Upper lobe of right lung (tissue), 1 donor: Measurements from ENCODE around the gene MTSS2. TPM values are rescaled to one million over a fixed set of nuclear protein-coding genes. Genes with fewer than 3 reads are reported as not detected.

ENCODE experiments used
- ATAC-seq: fragments of 200-7000 bp; cut with Tn5 transposase; one replicate; pipeline ENCODE4 v1.9.1; 2020; ENCODE audit warnings: mild to moderate bottlenecking, moderate library complexity
- DNase-seq: peaks from one replicate; pipeline ENCODE4 v3.0.0-alpha.2; 2020
- H3K27ac ChIP-seq: fragments of 200-600 bp; one replicate; pipeline ENCODE4 v1.8.0; 2022
- H3K27me3 ChIP-seq: fragments of 200-600 bp; one replicate; pipeline ENCODE4 v1.8.0; 2022; ENCODE audit warnings: mild to moderate bottlenecking
- H3K36me3 ChIP-seq: fragments of 200-600 bp; one replicate; pipeline ENCODE4 v1.8.0; 2022
- H3K4me1 ChIP-seq: fragments of 200-600 bp; one replicate; pipeline ENCODE4 v1.8.0; 2022
- H3K4me3 ChIP-seq: fragments of 200-600 bp; one replicate; pipeline ENCODE4 v1.8.0; 2022; ENCODE audit warnings: mild to moderate bottlenecking
- H3K9me3 ChIP-seq: fragments of 200-600 bp; one replicate; pipeline ENCODE4 v1.8.0; 2022
- intact Hi-C: fragments of 100-400 bp; cut with DNase I; formaldehyde crosslinking; loops from one replicate; pipeline ENCODE4 v1.11.0; 2022
- total RNA-seq: library from RNA; stranded (reverse); fragmentation: NEBNext Ultra II Directional; extraction: Animal tissue kit (Norgen Biotek cat#: 25700); gene quantifications from one replicate; pipeline ENCODE4 v1.2.1, GENCODE V29; 2021
- TF ChIP-seq, protein P1 (sequence below): fragments of 200-600 bp; IDR thresholded peaks from one replicate; pipeline ENCODE4 v1.8.0; 2022; ENCODE audit warnings: antibody characterized with exemption
- donor health status: DM: no; HTN: yes; CAD: no; lungs with severe emphysema.

The MTSS2 gene
- total RNA-seq, 1 donor from 2014 or later, result 81.3 TPM

DNA sequence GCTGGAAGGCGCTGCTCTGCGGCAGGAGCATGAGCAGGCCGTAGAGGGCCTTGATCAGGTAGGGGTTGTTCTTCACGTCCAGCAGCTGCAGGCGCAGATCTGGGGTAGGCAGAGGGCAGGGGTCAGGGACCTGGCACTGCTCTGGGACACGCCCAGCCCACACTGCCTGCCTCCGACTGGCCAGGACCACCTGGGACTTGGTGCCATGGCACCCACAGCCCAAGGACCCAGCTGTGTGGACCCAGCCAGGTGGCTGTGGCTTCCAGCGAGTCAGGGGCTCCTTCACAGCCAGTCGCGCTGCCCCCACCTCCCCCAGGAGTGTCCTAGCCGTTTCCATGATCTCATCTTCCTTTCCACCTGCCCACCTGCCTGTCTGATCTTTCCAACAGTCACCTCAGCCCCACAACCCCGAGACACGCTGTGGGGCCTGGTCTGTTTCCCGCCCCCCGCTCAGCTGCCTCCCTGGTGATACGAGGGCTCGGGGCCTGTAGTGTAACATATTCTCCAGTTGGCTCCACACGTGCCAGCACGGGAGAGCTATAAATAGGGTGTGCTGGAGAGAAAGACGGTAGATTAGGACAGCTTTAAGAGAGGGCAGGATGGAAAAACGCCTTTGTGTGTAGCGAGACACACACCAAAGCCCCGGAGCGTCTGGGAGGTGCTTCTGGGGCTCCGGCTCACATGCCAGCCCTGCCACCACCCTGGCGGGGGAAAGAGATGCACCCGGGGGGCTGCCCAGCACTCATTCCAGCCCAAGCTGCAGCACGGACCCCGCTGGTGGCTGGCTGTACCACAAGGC lies 7.2 kb upstream of the MTSS2 start:
- intact Hi-C loops, result no loop called here
- Histone ChIP-seq H3K4me3 (no peak overlapping the region), H3K9me3 (no peaks in the 10 kb centered on the region), H3K36me3 (no peaks in the 10 kb centered on the region), H3K27ac (peak overlapping the region; percentile 89), H3K4me1 (peaks cover 97% of the 10 kb centered on the region), H3K27me3 (no peaks in the 10 kb centered on the region)
- TF ChIP-seq, protein P1, sequence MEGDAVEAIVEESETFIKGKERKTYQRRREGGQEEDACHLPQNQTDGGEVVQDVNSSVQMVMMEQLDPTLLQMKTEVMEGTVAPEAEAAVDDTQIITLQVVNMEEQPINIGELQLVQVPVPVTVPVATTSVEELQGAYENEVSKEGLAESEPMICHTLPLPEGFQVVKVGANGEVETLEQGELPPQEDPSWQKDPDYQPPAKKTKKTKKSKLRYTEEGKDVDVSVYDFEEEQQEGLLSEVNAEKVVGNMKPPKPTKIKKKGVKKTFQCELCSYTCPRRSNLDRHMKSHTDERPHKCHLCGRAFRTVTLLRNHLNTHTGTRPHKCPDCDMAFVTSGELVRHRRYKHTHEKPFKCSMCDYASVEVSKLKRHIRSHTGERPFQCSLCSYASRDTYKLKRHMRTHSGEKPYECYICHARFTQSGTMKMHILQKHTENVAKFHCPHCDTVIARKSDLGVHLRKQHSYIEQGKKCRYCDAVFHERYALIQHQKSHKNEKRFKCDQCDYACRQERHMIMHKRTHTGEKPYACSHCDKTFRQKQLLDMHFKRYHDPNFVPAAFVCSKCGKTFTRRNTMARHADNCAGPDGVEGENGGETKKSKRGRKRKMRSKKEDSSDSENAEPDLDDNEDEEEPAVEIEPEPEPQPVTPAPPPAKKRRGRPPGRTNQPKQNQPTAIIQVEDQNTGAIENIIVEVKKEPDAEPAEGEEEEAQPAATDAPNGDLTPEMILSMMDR, result no peak
- DNase-seq (no peak), ATAC-seq (no peak)

DNA sequence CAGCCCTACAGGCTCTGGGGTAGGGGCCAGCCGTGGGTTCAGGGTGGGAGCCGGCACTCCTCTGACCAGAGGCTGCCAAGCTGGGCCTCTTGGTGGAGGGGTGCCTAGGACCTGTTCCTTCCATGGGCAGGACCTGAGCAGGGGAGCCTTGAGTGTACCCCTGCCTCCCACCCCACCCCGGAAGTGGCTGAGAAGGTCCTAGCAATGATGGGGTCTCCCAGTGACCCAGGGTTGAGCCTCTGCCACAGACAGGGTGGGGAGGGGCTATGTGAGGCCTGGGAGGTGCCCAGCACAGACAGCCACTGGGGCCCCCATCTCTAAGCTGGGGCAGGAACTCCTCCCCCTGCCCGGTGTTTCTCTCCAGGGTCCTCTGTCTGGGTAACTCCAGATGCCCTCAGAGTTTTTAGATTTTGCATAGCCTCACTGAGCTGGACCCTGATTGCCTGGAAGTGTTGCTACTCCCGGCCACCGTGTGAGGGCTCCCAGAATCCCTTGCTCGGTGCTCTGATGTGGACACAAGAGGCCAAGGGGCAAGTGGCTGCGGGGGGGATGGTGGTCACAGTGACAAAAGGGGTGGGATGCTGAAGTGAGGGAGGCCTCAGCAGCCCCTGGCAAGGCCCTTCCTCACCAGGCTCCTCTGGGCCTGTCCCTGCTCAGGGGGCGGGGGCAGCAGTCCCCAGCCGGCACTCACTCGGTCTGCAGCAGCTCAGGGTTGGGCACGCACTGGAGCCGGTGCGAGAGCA lies 6.4 kb upstream of the MTSS2 start:
- Histone ChIP-seq H3K36me3 (no peaks in the 10 kb centered on the region), H3K9me3 (no peaks in the 10 kb centered on the region), H3K4me1 (peaks cover 97% of the 10 kb centered on the region), H3K27me3 (no peaks in the 10 kb centered on the region), H3K27ac (peak overlapping the region; percentile 89), H3K4me3 (no peak overlapping the region)
- ATAC-seq, result no peak
- DNase-seq, result no peak
- intact Hi-C loops, result no loop called here
- TF ChIP-seq, protein P1, result no peak

DNA sequence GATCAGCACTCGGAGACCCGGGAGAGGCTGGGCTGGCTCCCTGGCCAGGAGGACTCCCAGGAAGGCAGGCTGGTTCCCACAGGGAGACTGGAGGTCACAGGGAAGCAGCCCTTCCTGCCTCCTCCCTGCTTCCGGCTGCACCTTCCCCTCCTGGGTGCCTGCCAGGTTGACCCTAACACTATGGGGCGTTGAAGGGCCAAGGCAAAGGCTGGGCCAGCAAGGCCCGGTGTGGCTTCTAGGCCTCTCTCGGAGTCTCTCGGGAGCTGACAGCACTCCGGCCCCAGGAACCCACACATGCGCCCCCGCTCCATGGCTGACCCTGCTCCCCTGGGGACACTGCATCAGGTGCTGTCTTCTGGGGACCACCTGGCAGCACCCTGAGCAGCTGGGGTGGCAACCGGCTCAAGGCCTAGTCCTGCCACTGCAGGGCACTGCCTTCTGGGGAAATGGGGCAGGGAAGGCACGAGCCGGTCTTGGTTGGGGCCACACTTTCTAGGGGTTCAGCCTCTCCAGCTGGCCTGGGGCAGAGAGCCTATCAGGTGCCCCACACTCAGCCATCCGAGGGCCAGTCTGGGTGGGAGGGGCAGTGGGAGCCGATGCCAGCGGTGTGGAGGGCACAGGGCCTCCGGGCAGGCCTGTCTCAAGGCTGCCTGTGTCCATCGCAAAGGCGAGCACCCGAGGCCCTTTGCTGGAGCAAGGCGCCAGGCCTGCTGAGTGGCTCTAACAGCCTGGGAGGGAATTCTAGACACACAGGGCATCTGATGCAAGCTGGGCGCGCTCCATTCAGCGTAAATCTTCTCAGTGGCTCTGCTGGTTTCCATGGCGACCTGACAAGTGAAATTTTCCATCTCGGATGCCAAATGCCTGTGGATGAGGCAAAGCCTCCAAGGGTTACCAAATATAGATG lies 5.6 kb upstream of the MTSS2 start:
- peak overlapping the region; percentile 89 for H3K27ac ChIP-seq
- H3K27me3 ChIP-seq, result no peaks in the 10 kb centered on the region
- H3K9me3 ChIP-seq, result no peaks in the 10 kb centered on the region
- no peaks in the 10 kb centered on the region for H3K36me3 ChIP-seq
- intact Hi-C loops, result no loop called here
- peaks cover 97% of the 10 kb centered on the region for H3K4me1 ChIP-seq
- DNase-seq (no peak), ATAC-seq (no peak)
- TF ChIP-seq, protein P1, result no peak
- H3K4me3 ChIP-seq, result no peak overlapping the region

DNA sequence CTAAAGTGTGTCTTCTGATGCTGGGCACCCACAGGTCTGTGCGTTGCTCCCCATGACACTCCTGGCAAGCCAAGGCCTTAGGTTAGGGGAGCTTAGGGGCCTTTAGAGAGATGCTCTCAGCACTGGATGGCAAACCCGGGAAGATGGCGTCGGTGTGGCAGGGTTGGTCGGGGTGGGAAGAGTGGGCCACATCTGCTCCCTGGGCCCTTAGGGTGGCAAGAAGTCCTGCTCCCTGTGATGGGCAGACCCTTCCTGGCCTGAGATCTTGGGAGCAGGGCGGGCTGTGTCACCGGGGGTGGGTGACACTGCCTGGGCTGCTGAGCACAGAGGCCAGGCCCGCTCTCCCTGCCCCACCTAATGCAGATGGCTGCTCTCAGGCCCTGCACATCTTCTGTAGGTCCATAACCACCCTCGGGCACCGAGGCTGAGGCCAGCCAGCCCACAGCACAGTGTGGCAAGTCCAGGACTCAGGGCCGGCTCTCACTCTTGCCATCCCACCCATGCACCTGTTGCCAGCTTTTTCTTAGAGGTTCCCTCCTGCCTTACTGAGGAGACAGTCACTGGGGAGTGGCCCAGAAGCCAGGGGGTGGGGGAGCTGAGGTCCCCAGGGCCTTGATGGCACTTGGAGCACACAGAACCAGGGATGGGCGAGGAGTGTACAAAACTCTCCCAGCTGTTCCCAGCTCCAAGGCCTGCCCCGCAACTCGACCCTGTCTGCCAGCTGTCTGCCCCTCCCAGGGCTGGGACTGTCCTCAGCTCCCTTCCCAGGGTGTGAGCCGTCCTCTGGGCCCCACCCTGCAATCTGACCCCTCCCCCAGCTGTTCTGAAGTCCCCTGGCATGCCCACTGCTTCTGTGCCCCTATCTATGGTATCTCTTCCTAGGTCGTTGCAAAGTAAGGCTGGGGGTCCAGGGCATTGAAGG lies 4.4 kb upstream of the MTSS2 start:
- Histone ChIP-seq H3K4me3 (no peak overlapping the region), H3K4me1 (peaks cover 88% of the 10 kb centered on the region), H3K27ac (peak overlapping the region; percentile 89), H3K9me3 (no peaks in the 10 kb centered on the region), H3K27me3 (no peaks in the 10 kb centered on the region), H3K36me3 (no peaks in the 10 kb centered on the region)
- intact Hi-C loops, result no loop called here
- TF ChIP-seq, protein P1, result no peak
- ATAC-seq (no peak), DNase-seq (no peak)
